Measurements from ENCODE around the gene NEAT1.

The NEAT1 gene

GRCh38 chr11:65430406-65431217 lies 8.0 kb downstream of the NEAT1 start:
- no peaks in the 10 kb centered on the region for H4K20me1 ChIP-seq (ENCODE audit: insufficient read depth, low read length)
- peak overlapping the region; percentile 13; the same call in 1 of the 2 replicates for H3K4me3 ChIP-seq (ENCODE audit: low read length)
- H3K4me1 ChIP-seq (ENCODE audit: low read length) = peaks cover 74% of the 10 kb centered on the region
- H3K9me2 ChIP-seq (replicated peaks; ENCODE audit: insufficient read depth, low read length) = no peaks in the 10 kb centered on the region
- H3K4me2 ChIP-seq (ENCODE audit: low read depth, low read length) = peak overlapping the region; percentile 99
- no peaks in the 10 kb centered on the region for H3K27me3 ChIP-seq (replicated peaks; ENCODE audit: insufficient read depth, low read length)
- no peaks in the 10 kb centered on the region for H3K36me3 ChIP-seq (replicated peaks; ENCODE audit: insufficient read depth, low read length)
- H3K9me3 ChIP-seq (replicated peaks; ENCODE audit: insufficient read depth, low read length) = no peaks in the 10 kb centered on the region
- H3K79me2 ChIP-seq (ENCODE audit: low read length) = peaks cover 90% of the 10 kb centered on the region
- peaks cover 100% of the 10 kb centered on the region for H3F3A ChIP-seq (ENCODE audit: insufficient read depth, low read length)
- DNase-seq = peak; percentile 42
- TF ChIP-seq EZH2 (optimal IDR thresholded peaks at IDR 0.05; ENCODE audit: low read depth, low read length) (no peak), EZH2phosphoT487 (IDR thresholded peaks at IDR 0.05; ENCODE audit: low read length) (no peak), CTCF (IDR thresholded peaks at IDR 0.05; ENCODE audit: low read length) (no peak)
- H2AFZ ChIP-seq (ENCODE audit: low read length) = no peak overlapping the region
- peak overlapping the region; percentile 100; the same call in 1 of the 2 replicates for H3K9ac ChIP-seq (ENCODE audit: low read length)
- H3K27ac ChIP-seq (ENCODE audit: low read length) = peak overlapping the region; percentile 100

- Histone ChIP-seq H3K36me3 (replicated peaks; ENCODE audit: insufficient read depth, low read length) (no peaks in the 10 kb centered on the region), H4K20me1 (ENCODE audit: insufficient read depth, low read length) (no peaks in the 10 kb centered on the region)
Measured at GRCh38 chr11:65431451-65432099, 9.0 kb downstream of the NEAT1 start.

GRCh38 chr11:65432100-65432650 lies 9.6 kb downstream of the NEAT1 start:
- Histone ChIP-seq H3K9ac (ENCODE audit: low read length) (peak overlapping the region; percentile 36; the same call in 1 of the 2 replicates), H3F3A (ENCODE audit: insufficient read depth, low read length) (peaks cover 97% of the 10 kb centered on the region), H3K27ac (ENCODE audit: low read length) (peak overlapping the region; percentile 100), H2AFZ (ENCODE audit: low read length) (no peak overlapping the region), H3K4me3 (ENCODE audit: low read length) (no peak overlapping the region), H4K20me1 (ENCODE audit: insufficient read depth, low read length) (no peaks in the 10 kb centered on the region), H3K9me3 (replicated peaks; ENCODE audit: insufficient read depth, low read length) (no peaks in the 10 kb centered on the region), H3K79me2 (ENCODE audit: low read length) (peaks cover 92% of the 10 kb centered on the region), H3K27me3 (replicated peaks; ENCODE audit: insufficient read depth, low read length) (no peaks in the 10 kb centered on the region), H3K4me2 (ENCODE audit: low read depth, low read length) (peak overlapping the region; percentile 99; the same call in 1 of the 2 replicates), H3K36me3 (replicated peaks; ENCODE audit: insufficient read depth, low read length) (no peaks in the 10 kb centered on the region), H3K9me2 (replicated peaks; ENCODE audit: insufficient read depth, low read length) (no peaks in the 10 kb centered on the region), H3K4me1 (ENCODE audit: low read length) (peaks cover 80% of the 10 kb centered on the region)
- DNase-seq = no peak
- no peak for TF ChIP-seq EZH2 (optimal IDR thresholded peaks at IDR 0.05; ENCODE audit: low read depth, low read length)
- TF ChIP-seq CTCF (IDR thresholded peaks at IDR 0.05; ENCODE audit: low read length) = no peak
- TF ChIP-seq EZH2phosphoT487 (IDR thresholded peaks at IDR 0.05; ENCODE audit: low read length) = no peak

More at GRCh38 chr11:65431451-65432099, 9.0 kb downstream of the NEAT1 start:
- Histone ChIP-seq H3K4me2 (ENCODE audit: low read depth, low read length) (peak overlapping the region; percentile 99; the same call in 1 of the 2 replicates), H3K4me1 (ENCODE audit: low read length) (peaks cover 80% of the 10 kb centered on the region), H3K79me2 (ENCODE audit: low read length) (peaks cover 90% of the 10 kb centered on the region), H3K9me3 (replicated peaks; ENCODE audit: insufficient read depth, low read length) (no peaks in the 10 kb centered on the region), H3K27ac (ENCODE audit: low read length) (peak overlapping the region; percentile 100), H3K4me3 (ENCODE audit: low read length) (no peak overlapping the region), H3F3A (ENCODE audit: insufficient read depth, low read length) (peaks cover 99% of the 10 kb centered on the region), H3K9me2 (replicated peaks; ENCODE audit: insufficient read depth, low read length) (no peaks in the 10 kb centered on the region), H2AFZ (ENCODE audit: low read length) (no peak overlapping the region), H3K9ac (ENCODE audit: low read length) (peak overlapping the region; percentile 36; the same call in 1 of the 2 replicates), H3K27me3 (replicated peaks; ENCODE audit: insufficient read depth, low read length) (no peaks in the 10 kb centered on the region)
- DNase-seq = peak; percentile 72
- no peak for TF ChIP-seq EZH2phosphoT487 (IDR thresholded peaks at IDR 0.05; ENCODE audit: low read length)
- TF ChIP-seq EZH2 (optimal IDR thresholded peaks at IDR 0.05; ENCODE audit: low read depth, low read length) = no peak
- no peak for TF ChIP-seq CTCF (IDR thresholded peaks at IDR 0.05; ENCODE audit: low read length)
